GM23338 (cell line): ENCODE results near the gene XYLT1. TPM values are rescaled to one million over a fixed set of nuclear protein-coding genes. Genes with fewer than 3 reads are reported as not detected.

ENCODE experiments used
- ATAC-seq: fragments of 200-7000 bp; cut with Tn5 transposase; 3 replicates; pipeline ENCODE4 v1.9.1; 2020
- DNase-seq: peaks from one replicate; pipeline ENCODE4 v3.0.0-alpha.2; 2015; ENCODE audit warnings: low spot score
- H2AFZ ChIP-seq: fragments of 200-600 bp; sonication (generic); 2 replicates; pipeline ENCODE4 v1.8.0; 2016; ENCODE audit warnings: antibody characterized with exemption, mild to moderate bottlenecking, moderate library complexity
- H3F3A ChIP-seq: fragments of 200-600 bp; sonication (generic); replicated peaks from 2 replicates; pipeline ENCODE4 v1.8.0; 2017; ENCODE audit warnings: antibody characterized with exemption, mixed run types, low read depth
- H3K27ac ChIP-seq: fragments of 200-600 bp; sonication (generic); 2 replicates; pipeline ENCODE4 v1.6.1; 2016; ENCODE audit warnings: low read depth
- H3K27me3 ChIP-seq: fragments of 200-600 bp; sonication (generic); 2 replicates; pipeline ENCODE4 v1.8.0; 2016; ENCODE audit warnings: mild to moderate bottlenecking, mixed run types, moderate library complexity; ENCODE audit not compliant: insufficient read depth
- H3K36me3 ChIP-seq: fragments of 200-600 bp; sonication (generic); 2 replicates; pipeline ENCODE4 v1.8.0; 2016; ENCODE audit warnings: mild to moderate bottlenecking; ENCODE audit not compliant: insufficient read depth
- H3K4me1 ChIP-seq: fragments of 200-600 bp; sonication (generic); 2 replicates; pipeline ENCODE4 v1.8.0; 2016; ENCODE audit warnings: mild to moderate bottlenecking, moderate library complexity; ENCODE audit not compliant: insufficient read depth
- H3K4me2 ChIP-seq: fragments of 200-600 bp; sonication (generic); 2 replicates; pipeline ENCODE4 v1.7.1; 2017; ENCODE audit warnings: mixed run types
- H3K4me3 ChIP-seq: fragments of 200-600 bp; sonication (generic); 2 replicates; pipeline ENCODE4 v1.6.1; 2016; ENCODE audit warnings: mixed run types
- H3K79me2 ChIP-seq: fragments of 200-600 bp; sonication (generic); replicated peaks from 2 replicates; pipeline ENCODE4 v1.8.0; 2017; ENCODE audit warnings: mild to moderate bottlenecking; ENCODE audit not compliant: insufficient read depth
- H3K9me2 ChIP-seq: fragments of 200-600 bp; sonication (generic); 2 replicates; pipeline ENCODE4 v1.8.0; 2017; ENCODE audit not compliant: insufficient read depth
- H4K20me1 ChIP-seq: fragments of 200-600 bp; sonication (generic); replicated peaks from 2 replicates; pipeline ENCODE4 v1.8.0; 2017; ENCODE audit warnings: mild to moderate bottlenecking; ENCODE audit not compliant: insufficient read depth
- H3K27ac Mint-ChIP-seq: 2 replicates; pipeline ENCODE4 v1.8.0; 2020; ENCODE audit warnings: inconsistent platforms, mild to moderate bottlenecking, moderate library complexity, mixed read lengths
- H3K27me3 Mint-ChIP-seq: 3 replicates; pipeline ENCODE4 v1.8.0; 2022; ENCODE audit warnings: low read depth, mild to moderate bottlenecking, moderate library complexity, mixed read lengths, inconsistent platforms; ENCODE audit not compliant: insufficient read depth, poor library complexity
- H3K36me3 Mint-ChIP-seq: 3 replicates; pipeline ENCODE4 v1.8.0; 2021; ENCODE audit warnings: low read depth, mild to moderate bottlenecking, inconsistent platforms, moderate library complexity, mixed read lengths
- H3K4me1 Mint-ChIP-seq: 3 replicates; pipeline ENCODE4 v1.8.0; 2020; ENCODE audit warnings: mild to moderate bottlenecking, inconsistent platforms, mixed read lengths
- H3K4me3 Mint-ChIP-seq: 3 replicates; pipeline ENCODE4 v1.8.0; 2021; ENCODE audit warnings: moderate library complexity, mild to moderate bottlenecking, inconsistent platforms, mixed read lengths
- H3K9me3 Mint-ChIP-seq: 3 replicates; pipeline ENCODE4 v1.8.0; 2020; ENCODE audit warnings: moderate library complexity, mild to moderate bottlenecking, inconsistent platforms, mixed read lengths
- NANOG ChIP-seq: IDR thresholded peaks from 2 replicates; pipeline ENCODE4 v1.6.1; 2016; ENCODE audit warnings: antibody characterized with exemption, borderline replicate concordance
- polyA plus RNA-seq: library from polyadenylated mRNA; unstranded; fragments of >200 nt; fragmentation: Nextera tagmentation; extraction: Ambion mirVana; gene quantifications from 2 replicates; pipeline ENCODE4 v1.2.1, GENCODE V29; 2016
- total RNA-seq: library from RNA; depleted of rRNA; stranded (reverse); fragments of >200 nt; shearing (Covaris generic); gene quantifications from 2 replicates; pipeline ENCODE4 v1.2.3, GENCODE V29; 2014
- TF ChIP-seq, protein P1 (sequence below): fragments of 250-450 bp; sonication (Bioruptor Pico); IDR thresholded peaks from 2 replicates; pipeline ENCODE4 v1.5.0; 2020; ENCODE audit warnings: mild to moderate bottlenecking, moderate library complexity

The XYLT1 gene
- total and polyA plus RNA-seq, 2 experiments from 2014 or later: 3.5 to 24.7 TPM

DNA sequence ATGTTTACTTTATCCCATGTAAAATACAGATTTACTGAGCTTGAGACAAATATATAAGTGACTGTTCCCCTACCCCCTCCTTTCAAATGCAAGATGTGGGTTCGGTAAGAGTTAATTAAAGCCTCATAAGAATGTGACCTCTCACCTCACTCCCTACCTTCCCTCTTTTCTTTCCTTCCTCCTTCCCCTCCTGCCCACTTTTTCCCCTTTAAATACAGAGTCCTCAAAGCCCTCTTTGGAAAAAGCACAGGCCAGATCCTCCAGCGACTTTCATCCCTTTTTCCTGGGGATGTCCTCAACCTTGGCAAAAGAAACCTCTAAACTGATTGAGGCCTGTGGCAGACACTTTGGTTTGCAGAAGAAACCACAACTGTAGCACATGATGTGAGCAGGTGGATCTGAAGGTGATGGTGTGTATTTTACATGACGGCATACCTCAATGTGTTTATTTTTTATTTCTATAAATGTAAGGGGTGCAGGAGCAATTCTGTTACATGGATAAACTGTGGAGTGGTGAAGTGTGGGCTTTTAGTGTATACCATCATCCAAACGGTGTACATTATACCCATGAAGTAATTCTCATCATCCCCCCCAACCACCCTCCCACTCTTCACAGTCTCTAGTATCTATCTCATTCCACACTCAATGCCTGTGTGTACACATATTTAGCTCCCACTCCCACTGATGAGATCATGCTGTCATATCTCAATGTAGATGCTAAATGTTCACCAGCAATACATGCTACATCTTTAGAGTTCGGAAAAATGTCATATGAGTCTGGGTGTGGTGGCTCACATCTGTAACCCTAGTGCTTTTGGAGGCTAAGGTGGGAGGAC lies 77.7 kb downstream of the XYLT1 start:
- H3K27ac Mint-ChIP-seq: peak overlapping the region; percentile 69

More for the DNA sequence above, 77.7 kb downstream of the XYLT1 start:
- DNase-seq (peak; percentile 50), ATAC-seq (peak; percentile 64)
- Mint-ChIP-seq H3K4me1 (peaks cover 66% of the 10 kb centered on the region), H3K9me3 (no peaks in the 10 kb centered on the region), H3K27me3 (peaks cover 14% of the 10 kb centered on the region), H3K4me3 (peak overlapping the region; percentile 18; the same call in 1 of the 3 replicates), H3K36me3 (peaks cover 3% of the 10 kb centered on the region; the same call in 1 of the 3 replicates)
- Histone ChIP-seq H3K79me2 (peaks cover 60% of the 10 kb centered on the region), H3K27ac (peak overlapping the region; percentile 53), H4K20me1 (no peaks in the 10 kb centered on the region), H3K4me2 (peak overlapping the region; percentile 19), H3F3A (no peaks in the 10 kb centered on the region), H3K27me3 (no peaks in the 10 kb centered on the region), H3K36me3 (no peaks in the 10 kb centered on the region), H3K4me3 (no peak overlapping the region), H2AFZ (no peak overlapping the region), H3K9me2 (no peaks in the 10 kb centered on the region; the same call in 1 of the 2 replicates), H3K4me1 (peaks cover 68% of the 10 kb centered on the region)
- TF ChIP-seq, protein P1, sequence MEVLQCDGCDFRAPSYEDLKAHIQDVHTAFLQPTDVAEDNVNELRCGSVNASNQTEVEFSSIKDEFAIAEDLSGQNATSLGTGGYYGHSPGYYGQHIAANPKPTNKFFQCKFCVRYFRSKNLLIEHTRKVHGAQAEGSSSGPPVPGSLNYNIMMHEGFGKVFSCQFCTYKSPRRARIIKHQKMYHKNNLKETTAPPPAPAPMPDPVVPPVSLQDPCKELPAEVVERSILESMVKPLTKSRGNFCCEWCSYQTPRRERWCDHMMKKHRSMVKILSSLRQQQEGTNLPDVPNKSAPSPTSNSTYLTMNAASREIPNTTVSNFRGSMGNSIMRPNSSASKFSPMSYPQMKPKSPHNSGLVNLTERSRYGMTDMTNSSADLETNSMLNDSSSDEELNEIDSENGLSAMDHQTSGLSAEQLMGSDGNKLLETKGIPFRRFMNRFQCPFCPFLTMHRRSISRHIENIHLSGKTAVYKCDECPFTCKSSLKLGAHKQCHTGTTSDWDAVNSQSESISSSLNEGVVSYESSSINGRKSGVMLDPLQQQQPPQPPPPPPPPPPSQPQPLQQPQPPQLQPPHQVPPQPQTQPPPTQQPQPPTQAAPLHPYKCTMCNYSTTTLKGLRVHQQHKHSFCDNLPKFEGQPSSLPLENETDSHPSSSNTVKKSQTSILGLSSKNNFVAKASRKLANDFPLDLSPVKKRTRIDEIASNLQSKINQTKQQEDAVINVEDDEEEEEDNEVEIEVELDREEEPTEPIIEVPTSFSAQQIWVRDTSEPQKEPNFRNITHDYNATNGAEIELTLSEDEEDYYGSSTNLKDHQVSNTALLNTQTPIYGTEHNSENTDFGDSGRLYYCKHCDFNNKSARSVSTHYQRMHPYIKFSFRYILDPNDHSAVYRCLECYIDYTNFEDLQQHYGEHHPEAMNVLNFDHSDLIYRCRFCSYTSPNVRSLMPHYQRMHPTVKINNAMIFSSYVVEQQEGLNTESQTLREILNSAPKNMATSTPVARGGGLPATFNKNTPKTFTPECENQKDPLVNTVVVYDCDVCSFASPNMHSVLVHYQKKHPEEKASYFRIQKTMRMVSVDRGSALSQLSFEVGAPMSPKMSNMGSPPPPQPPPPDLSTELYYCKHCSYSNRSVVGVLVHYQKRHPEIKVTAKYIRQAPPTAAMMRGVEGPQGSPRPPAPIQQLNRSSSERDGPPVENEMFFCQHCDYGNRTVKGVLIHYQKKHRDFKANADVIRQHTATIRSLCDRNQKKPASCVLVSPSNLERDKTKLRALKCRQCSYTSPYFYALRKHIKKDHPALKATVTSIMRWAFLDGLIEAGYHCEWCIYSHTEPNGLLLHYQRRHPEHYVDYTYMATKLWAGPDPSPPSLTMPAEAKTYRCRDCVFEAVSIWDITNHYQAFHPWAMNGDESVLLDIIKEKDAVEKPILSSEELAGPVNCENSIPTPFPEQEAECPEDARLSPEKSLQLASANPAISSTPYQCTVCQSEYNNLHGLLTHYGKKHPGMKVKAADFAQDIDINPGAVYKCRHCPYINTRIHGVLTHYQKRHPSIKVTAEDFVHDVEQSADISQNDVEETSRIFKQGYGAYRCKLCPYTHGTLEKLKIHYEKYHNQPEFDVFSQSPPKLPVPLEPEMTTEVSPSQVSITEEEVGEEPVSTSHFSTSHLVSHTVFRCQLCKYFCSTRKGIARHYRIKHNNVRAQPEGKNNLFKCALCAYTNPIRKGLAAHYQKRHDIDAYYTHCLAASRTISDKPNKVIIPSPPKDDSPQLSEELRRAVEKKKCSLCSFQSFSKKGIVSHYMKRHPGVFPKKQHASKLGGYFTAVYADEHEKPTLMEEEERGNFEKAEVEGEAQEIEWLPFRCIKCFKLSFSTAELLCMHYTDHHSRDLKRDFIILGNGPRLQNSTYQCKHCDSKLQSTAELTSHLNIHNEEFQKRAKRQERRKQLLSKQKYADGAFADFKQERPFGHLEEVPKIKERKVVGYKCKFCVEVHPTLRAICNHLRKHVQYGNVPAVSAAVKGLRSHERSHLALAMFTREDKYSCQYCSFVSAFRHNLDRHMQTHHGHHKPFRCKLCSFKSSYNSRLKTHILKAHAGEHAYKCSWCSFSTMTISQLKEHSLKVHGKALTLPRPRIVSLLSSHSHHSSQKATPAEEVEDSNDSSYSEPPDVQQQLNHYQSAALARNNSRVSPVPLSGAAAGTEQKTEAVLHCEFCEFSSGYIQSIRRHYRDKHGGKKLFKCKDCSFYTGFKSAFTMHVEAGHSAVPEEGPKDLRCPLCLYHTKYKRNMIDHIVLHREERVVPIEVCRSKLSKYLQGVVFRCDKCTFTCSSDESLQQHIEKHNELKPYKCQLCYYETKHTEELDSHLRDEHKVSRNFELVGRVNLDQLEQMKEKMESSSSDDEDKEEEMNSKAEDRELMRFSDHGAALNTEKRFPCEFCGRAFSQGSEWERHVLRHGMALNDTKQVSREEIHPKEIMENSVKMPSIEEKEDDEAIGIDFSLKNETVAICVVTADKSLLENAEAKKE (CRISPR knock-in tag): 0 out of 2 replicates have a peak, but pooled peaks have one; percentile 46
- TF ChIP-seq NANOG: no peak
